Measurements from ENCODE around the gene NPPB. TPM values are rescaled to one million over a fixed set of nuclear protein-coding genes. Genes with fewer than 3 reads are reported as not detected.

NPPB gene
- total RNA-seq: not detected in 2 replicates

GRCh38 chr1:11858613-11858967 is at the start of gene NPPB:
Gene NPPB, minus strand, starts transcription at chr1:11858945. Its CDS starts 112 bp downstream, at chr1:11858833.

DNA sequence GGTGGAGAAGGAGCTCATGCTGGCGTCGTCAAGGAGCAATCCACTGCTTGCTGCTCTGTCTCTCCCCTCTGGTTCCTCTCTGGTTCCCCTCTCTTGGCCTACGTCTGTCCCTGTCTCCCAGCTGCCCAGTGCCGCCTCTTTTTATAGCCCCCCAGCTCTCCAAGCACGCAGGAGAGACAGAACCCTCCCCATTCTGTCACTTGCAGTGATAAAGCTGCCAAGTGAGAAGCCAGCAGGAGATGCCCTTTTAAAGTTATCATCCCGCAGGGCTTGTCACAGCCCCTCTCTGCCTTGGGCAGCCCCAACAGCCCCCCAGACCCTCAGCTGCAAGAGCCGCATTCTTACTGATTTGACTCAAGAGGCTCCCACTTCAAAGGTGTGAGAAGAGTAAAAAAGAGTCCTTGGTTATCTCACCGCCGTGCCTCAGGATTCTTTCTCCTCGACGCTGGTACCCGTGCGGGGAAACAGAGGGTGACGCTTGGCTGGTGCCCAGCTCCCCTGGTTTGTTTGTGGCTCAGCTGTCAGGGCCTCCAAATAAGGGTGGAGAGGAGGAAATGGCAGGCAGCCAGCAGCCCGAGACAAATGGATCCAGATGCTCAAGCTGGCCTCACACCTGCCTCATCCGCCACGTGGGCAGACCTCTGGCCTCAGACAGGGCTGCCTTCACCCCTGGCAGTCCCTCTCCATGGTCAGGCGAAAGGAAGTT is 10.9 kb downstream of the NPPB start, which contains the start of gene NPPA:
Gene NPPA, minus strand, starts transcription at position 117 of the 706 bp plus-strand sequence. Its CDS starts 99 bp downstream, at position 18.

Other genes with a start within 250 kb of the NPPB start
- 0.34 and 0.89 TPM in 2 replicates for gene FBXO2, start 204.5 kb downstream of the NPPB start, total RNA-seq
- 8.9 and 10.1 TPM in 2 replicates for gene FBXO44, start 204.1 kb downstream of the NPPB start, total RNA-seq
- 6.2 and 7.6 TPM in 2 replicates for gene FBXO6, start 194.7 kb downstream of the NPPB start, total RNA-seq
- 124 and 130 TPM in 2 replicates for gene MAD2L2, start 177.8 kb downstream of the NPPB start, total RNA-seq
- gene DRAXIN, start 167.2 kb downstream of the NPPB start, total RNA-seq: 0.15 and 0.17 TPM in 2 replicates
- gene AGTRAP, start 122.8 kb downstream of the NPPB start, total RNA-seq: 83.9 and 85.9 TPM in 2 replicates
- 0.45 TPM in 1 of 2 replicates, not detected in the other for gene C1orf167, start 96.8 kb downstream of the NPPB start, total RNA-seq
- gene MTHFR, start 53.0 kb downstream of the NPPB start, total RNA-seq: 13.8 and 15.3 TPM in 2 replicates
- gene CLCN6, start 52.8 kb downstream of the NPPB start, total RNA-seq: 12.3 and 15.0 TPM in 2 replicates
- gene NPPA, start 11.2 kb downstream of the NPPB start, total RNA-seq: not detected in 2 replicates
- gene KIAA2013, start 67.5 kb upstream of the NPPB start, total RNA-seq: 70.9 and 76.7 TPM in 2 replicates
- 165 and 172 TPM in 2 replicates for gene PLOD1, start 75.8 kb upstream of the NPPB start, total RNA-seq
- 46.6 and 48.6 TPM in 2 replicates for gene MFN2, start 121.5 kb upstream of the NPPB start, total RNA-seq
- gene MIIP, start 160.6 kb upstream of the NPPB start, total RNA-seq: 36.4 and 41.4 TPM in 2 replicates
- not detected in 2 replicates for gene TNFRSF8, start 204.4 kb upstream of the NPPB start, total RNA-seq